Uterus (tissue), 2 donors: ENCODE results near the gene JUP.

Experiments used
- CTCF ChIP-seq, 4 experiments: fragments of 200-600 bp in 2 of 4; fragments of 450-650 bp in 2 of 4; sonication (generic) in 2 of 4; IDR thresholded peaks; one replicate each; pipeline ENCODE4 v1.5.1; 2016 to 2019; ENCODE audit warnings: antibody characterized with exemption in 4 of 4, mild to moderate bottlenecking in 2 of 4, moderate library complexity in 1 of 4
- POLR2A ChIP-seq, 2 donors: fragments of 450-650 bp; IDR thresholded peaks; one replicate each; pipeline ENCODE4 v1.6.1; 2016; ENCODE audit warnings: antibody characterized with exemption in 2 of 2, mild to moderate bottlenecking in 1 of 2, moderate library complexity in 1 of 2

GRCh38 chr17:41769985-41770384 is 16.5 kb downstream of the JUP start:
- TF ChIP-seq POLR2A (IDR thresholded peaks at IDR 0.05) (no peak), CTCF (IDR thresholded peaks at IDR 0.05) (no peak)
